Measurements from ENCODE around the gene KAZN.

Gene KAZN

GRCh38 chr1:14677292-14677971, 78.9 kb downstream of the KAZN start:
- DNase-seq (ENCODE audit: low read depth in 2 of 2), result no peak

- DNase-seq (ENCODE audit: low read depth in 2 of 2), result no peak
Measured at GRCh38 chr1:14678011-14678638, 79.6 kb downstream of the KAZN start.

GRCh38 chr1:14679027-14679688, 80.7 kb downstream of the KAZN start:
- DNase-seq (ENCODE audit: low read depth in 2 of 2), result no peak

GRCh38 chr1:14681182-14681581, 82.7 kb downstream of the KAZN start:
- no peak for DNase-seq (ENCODE audit: low read depth in 2 of 2)

- no peak for DNase-seq (ENCODE audit: low read depth in 2 of 2)
Measured at GRCh38 chr1:14682941-14683621, 84.6 kb downstream of the KAZN start.

- DNase-seq (ENCODE audit: low read depth in 2 of 2), result no peak
Measured at GRCh38 chr1:14685078-14685477, 86.6 kb downstream of the KAZN start.

GRCh38 chr1:14686701-14687100, 88.2 kb downstream of the KAZN start:
- no peak for DNase-seq (ENCODE audit: low read depth in 2 of 2)

GRCh38 chr1:14687147-14687546, 88.7 kb downstream of the KAZN start:
- no peak for DNase-seq (ENCODE audit: low read depth in 2 of 2)

GRCh38 chr1:14689996-14690615, 91.6 kb downstream of the KAZN start:
- DNase-seq (ENCODE audit: low read depth in 2 of 2), result no peak

GRCh38 chr1:14693949-14694348, 95.5 kb downstream of the KAZN start:
- DNase-seq (ENCODE audit: low read depth in 2 of 2), result no peak

- DNase-seq (ENCODE audit: low read depth in 2 of 2), result no peak
Measured at GRCh38 chr1:14694589-14694988, 96.1 kb downstream of the KAZN start.

GRCh38 chr1:14696761-14697160, 98.3 kb downstream of the KAZN start:
- no peak for DNase-seq (ENCODE audit: low read depth in 2 of 2)

- DNase-seq (ENCODE audit: low read depth in 2 of 2), result no peak
Measured at GRCh38 chr1:14697353-14697752, 98.9 kb downstream of the KAZN start.

GRCh38 chr1:14698314-14698713, 99.8 kb downstream of the KAZN start:
- no peak for DNase-seq (ENCODE audit: low read depth in 2 of 2)

- DNase-seq (ENCODE audit: low read depth in 2 of 2), result no peak
Measured at GRCh38 chr1:14699620-14700019, 101.1 kb downstream of the KAZN start.

GRCh38 chr1:14704846-14705245, 106.4 kb downstream of the KAZN start:
- DNase-seq (ENCODE audit: low read depth in 2 of 2), result no peak

- no peak for DNase-seq (ENCODE audit: low read depth in 2 of 2)
Measured at GRCh38 chr1:14705824-14706223, 107.3 kb downstream of the KAZN start.

GRCh38 chr1:14706631-14707030, 108.1 kb downstream of the KAZN start:
- DNase-seq (ENCODE audit: low read depth in 2 of 2), result no peak

- DNase-seq (ENCODE audit: low read depth in 2 of 2), result no peak
Measured at GRCh38 chr1:14707531-14708445, 109.3 kb downstream of the KAZN start.

- DNase-seq (ENCODE audit: low read depth in 2 of 2), result no peak
Measured at GRCh38 chr1:14710331-14710730, 111.8 kb downstream of the KAZN start.

- DNase-seq (ENCODE audit: low read depth in 2 of 2), result no peak
Measured at GRCh38 chr1:14712136-14712535, 113.7 kb downstream of the KAZN start.
